HG03565 (cell line): ENCODE data around the gene SWAP70.

Source experiments
- ATAC-seq: cut with Tn5 transposase; IDR thresholded peaks from one replicate; pipeline ENCODE4 v1.9.1; 2021; ENCODE audit warnings: mild to moderate bottlenecking, moderate library complexity; ENCODE audit not compliant: unreplicated experiment

The SWAP70 gene

DNA sequence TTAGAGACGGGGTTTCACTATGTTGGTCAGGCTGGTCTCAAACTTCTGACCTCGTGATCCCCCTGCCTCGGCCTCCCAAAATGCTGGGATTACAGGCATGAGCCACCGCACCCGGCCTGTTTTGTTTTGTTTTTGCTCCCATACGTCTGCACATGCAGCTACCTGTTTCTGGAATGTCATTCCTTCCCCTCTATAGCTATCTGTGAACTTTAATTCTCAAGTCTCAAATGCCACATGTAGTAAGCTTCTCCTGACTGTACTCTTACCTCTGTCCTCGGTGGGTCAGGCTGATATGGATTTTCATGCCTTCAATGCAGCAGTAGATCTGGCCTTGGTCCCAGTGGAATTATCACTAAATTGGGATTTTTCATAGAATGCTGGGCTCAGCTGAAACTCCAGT is 12.4 kb upstream of the SWAP70 start:
- no peak for ATAC-seq

DNA sequence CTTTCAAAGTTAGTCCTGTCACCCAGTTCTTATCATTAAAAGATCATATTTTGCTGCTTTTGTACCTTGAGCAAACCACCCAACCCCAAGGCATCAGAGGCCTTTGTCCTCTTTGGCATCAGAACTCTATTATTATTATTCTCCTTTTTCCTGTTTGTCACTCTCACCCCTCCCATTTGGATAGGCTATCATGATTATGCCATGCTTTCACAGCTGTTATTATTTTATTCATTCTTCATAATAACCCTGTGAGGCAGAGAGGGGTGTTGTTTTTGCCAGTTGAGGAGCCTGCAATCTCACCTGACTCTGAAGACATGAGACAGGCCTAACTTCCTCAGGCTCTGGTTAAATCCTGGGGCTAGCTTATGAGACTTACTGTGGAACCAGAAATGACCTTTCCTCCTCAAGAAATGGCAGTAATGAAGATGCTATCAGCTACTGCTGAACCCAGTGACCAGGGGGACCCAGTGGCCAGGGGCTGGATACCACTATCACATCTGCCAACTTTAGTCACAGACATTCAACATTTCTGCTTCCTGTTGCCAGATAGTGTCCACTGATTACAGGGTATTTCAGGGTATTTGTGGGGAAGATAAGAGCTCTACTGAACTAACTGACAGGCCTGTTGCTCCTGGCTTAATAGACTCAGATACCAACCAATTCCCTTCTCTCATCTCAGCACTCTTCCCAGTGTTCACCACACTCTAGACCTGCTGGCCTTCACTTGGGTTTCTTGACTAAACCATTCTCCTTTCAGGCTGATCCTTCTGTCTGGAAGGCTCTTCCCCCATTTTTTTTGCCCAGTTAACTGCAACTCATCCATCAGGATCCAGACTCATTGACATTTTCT is 11.8 kb upstream of the SWAP70 start:
- no peak for ATAC-seq

DNA sequence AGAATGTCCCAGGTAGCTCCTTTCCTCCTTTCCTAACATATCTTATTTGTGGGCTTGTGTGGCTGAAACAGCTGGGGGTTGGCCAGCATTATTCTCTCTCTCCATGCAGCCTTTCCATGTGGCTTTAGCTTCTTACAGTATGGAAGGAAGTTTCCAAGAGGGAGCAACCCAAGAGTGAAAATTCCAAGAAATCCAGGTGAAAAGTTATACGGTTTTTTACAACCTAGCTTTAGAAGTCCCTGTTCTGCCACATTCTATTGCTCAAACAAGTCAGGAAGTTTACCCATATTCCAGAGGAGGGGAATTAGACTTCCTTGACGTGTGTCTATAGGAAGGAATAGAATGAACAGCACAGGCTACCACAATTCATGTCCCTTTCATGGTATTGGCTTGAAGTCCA is 10.0 kb upstream of the SWAP70 start:
- ATAC-seq = no peak

DNA sequence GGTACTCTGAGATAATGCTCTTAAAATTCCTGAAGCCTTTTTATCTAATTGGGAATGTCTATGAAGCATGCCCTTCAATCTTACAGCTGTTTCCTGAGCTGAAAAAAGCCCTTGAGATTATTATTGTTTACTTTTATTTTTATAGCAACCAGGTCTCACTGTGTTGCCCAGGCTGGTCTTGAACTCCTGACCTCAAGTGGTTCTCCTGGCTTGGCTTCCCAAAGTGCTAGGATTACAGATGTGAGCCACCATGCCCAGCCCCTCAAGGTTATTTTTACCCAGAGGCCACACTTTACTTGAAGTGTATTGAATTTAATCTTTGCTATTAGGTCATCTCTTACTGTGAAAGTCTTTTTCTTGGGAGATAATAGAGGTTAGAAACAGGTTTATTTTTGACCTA is 7.0 kb upstream of the SWAP70 start:
- ATAC-seq = no peak

DNA sequence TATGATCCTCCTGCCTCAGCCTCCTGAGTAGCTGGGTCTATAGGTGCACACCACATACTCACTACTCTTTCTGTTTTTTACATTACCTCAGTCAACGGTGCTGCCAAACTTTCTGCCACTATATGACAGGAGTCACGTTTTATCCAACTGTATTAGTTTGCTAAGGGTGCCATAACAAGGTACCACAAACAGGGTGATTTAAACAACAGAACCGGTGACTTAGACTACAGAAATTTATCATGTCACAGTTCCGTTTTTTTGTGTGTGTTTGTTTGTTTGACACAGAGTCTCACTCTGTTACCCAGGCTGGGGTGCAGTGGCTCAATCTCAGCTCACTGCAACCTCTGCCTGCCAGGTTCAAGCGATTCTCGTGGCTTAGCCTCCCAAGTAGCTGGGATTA is 6.3 kb upstream of the SWAP70 start:
- no peak for ATAC-seq

DNA sequence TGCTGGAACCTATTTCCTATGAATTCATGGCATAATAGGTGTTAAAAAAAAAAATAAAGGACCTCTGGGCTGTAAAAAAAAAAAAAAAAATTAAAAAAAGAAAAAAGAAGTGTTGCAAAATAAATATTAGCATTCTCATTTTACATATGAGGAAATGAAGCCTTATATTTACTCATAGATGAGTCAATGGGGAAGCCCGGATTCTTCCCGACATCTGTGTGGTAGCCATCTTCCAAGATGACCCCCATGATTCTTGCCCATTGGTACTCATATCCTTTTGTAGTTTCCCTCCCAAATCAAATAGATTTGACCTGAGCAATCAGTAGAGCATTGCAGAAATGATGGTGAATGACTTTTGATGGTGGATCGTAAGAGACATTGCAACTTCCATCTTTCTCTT is 3.0 kb upstream of the SWAP70 start:
- ATAC-seq = no peak

DNA sequence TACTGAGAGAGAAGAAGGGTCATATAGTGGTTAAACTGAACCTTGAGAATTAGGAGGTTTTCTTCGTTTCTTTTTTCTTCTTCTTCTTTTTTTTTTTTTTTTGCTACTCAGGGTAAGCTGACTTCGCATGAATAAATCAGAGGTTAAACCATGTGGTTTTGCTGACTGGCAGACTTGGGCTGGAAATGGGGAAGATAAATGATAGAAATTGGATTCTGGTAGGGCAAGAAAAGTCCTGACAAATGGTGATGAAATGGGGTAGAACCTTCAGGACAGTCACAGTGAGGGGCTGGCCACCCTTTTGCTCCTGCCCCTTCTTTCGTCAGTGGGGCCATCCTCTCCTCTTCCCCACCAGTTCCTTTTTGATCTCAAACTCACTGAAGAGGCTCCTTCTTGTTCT is 1.6 kb upstream of the SWAP70 start:
- no peak for ATAC-seq

DNA sequence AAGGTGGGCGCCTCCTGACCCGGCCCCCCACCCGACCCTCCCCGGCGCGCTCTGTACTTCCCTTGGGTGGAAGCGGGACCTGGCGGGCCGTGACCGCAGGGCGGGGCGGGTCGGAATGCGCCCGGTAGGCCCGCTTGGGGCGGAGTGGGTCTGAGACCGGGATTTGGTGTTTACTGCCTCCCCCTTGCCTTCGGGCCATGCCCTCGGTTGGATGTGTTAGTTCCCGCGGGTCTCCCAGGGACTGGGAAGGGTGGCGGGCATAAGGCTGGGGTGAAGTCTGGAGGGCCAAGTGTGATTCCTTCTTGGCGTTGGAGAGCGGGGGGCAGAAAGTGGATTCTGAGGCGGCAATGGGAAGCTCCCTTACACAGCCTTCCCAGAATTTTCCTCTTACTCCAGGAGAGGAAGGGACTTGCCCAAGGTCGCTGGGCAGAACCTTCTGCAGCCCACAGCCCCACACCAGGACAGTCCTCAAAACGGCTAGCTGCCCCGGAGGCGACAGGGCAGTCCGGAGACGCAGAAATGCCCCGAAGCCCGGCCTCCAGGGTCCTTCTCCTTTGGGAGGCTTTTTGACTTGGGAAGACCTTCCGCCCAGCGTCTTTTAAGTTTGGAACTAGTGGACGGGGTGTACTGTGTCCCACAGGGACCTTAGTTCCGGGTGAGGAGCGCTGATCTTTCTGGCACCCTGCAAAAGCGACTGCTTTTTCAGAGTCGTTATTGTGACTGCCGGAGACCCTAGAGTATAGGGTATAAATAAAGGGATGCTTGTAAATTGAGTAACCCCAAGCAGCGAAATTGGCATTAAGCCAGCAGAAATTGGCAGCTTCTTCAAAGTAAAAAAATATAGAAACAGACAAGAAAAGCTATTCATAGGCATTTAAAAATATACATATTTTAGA is 647 bp downstream of the SWAP70 start:
- peak; percentile 14 for ATAC-seq

DNA sequence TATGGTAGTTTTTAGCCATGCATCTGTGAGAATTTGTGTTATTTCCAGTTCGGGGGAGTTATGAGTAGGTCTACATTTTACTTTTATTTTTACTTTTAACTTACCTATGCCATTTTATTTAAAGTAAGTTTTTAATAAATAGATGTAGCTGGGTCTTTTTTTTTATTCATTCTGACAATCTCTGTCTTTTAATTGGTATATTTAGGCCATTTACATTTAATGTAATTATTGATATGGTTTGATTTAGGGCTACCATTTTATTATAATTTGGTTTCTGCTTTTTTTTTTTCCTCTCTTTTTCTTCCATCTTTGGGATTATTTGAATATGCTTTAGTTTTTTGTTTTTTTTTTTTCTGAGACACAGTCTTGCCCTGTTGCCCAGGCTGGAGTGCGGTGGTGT is 1.9 kb downstream of the SWAP70 start:
- ATAC-seq = no peak

DNA sequence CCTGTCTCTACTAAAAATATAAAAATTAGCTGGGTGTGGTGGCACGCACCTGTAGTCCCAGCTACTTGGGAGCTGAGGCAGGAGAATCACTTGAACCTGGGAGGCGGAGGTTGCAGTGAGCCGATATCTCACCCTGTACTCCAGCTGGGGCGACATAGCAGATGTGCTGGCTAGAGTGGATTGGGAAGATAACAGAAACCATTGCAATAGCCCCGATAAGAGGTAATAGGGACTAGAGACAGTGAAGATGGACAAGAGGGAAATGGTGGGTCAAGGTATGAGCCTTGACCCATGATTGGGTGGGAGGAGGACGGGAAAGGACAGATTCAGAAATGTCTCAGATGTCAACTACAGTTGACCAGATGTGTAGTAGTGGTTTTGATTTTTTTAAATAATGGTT is 6.1 kb downstream of the SWAP70 start:
- ATAC-seq = no peak

DNA sequence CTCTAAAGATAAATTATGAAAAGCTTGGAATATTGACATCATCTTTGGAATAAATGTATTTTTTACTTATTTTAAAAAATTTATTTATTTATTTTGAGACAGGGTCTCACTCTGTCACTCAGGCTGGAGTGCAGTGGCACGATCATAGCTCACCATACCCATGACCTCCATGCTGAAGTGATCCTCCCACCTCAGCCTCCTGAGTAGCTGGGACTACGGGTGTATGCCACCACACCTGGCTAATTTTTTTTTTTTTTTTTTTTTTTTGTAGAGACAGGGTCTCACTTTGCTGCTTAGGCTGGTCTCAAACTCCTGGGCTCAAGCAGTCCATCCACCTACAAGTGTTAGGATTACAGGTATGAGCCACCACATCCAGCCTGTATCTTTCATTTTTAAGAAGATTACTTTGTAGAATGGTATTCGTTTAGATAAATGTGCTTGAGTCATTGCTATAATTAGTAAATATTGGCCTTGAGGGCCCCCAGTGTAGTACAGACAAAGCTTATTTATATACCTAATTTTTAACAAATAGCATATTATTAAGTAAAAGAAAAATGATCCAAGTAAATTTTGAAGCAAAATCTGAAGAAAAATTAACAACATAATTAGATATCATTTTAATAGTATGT is 8.5 kb downstream of the SWAP70 start:
- no peak for ATAC-seq

DNA sequence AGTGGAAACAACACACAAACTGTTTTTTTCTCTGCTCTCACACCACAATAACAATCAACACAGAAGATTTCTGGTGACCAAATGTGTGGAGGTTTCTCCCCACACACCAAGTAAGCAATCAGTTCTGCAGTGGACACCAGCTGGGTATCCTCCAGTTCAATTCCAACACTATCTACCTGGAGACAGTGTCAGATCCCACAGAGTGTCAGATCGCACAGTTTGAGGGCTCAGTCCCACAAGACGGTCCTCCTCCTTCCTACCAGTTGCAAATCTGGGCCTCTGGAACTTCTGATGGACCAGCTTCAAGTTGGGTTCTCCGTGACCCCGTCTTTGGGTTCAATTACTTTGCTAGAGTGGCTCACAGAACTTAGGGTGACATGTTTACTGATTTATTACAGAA is 9.0 kb downstream of the SWAP70 start:
- ATAC-seq = no peak

DNA sequence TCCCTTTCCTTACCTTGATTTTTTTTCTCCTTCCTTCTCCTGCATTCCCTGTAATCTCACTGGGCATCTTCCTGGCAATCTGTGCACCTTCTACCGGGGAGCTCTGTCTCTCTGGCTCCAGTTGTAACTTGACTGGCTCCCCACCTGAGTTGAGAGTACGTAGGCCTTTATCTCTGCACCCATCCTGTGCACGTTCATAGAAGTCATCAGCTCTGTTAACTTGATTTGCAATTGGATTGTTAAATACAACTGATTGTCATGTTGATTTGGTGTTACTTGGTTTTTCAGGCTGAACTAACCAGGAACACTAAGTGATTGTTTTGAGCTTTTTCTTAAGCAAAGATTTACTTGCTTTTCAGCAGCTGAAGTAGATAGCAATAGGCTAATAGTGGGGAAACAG is 11.8 kb downstream of the SWAP70 start:
- peak; percentile 34 for ATAC-seq

DNA sequence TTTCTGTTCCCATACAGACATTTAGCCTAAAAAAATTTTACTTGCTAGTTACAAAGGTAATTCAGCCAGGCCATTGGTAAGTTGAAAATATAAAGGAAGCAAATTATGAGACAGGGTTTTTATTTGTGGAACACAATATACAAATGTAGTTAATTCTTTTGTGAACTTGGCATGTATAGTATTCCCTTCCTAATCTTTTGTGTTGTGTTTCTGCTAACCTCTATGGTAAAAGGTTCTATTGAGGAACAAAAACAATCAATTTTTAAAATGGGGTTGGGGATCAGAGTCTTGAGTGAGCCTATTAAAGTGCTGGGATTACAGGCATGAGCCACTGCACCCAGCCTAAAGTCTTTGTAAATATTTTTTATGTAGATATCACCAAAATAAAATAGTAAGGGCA is 14.1 kb downstream of the SWAP70 start:
- ATAC-seq = no peak

DNA sequence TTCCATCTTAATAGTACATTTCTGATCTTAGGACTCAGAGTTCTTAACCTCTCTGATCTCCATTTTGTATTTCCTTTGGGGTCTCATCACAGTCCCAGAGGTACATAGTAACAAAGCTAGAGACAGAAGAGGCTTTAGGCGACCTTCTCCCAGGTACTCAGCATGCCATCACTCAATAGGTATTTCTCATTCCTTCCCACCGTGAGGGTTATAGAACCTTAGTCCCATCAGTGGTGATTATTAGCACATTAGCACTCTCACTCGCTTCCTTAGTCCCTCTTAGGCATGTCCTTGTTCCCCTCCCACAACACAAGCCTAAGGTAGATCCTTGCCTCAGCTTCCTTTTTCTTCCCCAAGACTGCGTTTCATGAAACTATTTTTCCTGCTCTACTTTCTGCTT is 14.7 kb downstream of the SWAP70 start:
- no peak for ATAC-seq

DNA sequence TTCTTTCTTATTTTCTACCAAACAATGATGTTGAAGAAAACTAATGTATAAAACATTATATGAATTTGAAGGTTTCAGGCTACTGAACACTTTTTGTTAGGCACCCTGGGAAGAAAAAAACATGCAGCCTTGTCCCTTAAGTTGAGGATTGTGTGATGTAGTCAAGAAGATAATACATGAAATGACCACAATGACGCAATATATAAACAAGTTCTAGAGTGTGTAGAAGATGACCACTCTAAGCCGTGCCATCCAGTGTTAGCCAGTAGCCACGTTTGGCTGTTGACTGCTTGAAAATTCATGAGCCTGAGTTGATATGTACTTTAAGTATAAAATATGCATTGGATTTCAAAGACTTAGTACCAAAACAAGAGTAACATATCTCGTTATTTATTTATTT is 16.2 kb downstream of the SWAP70 start:
- ATAC-seq = no peak

DNA sequence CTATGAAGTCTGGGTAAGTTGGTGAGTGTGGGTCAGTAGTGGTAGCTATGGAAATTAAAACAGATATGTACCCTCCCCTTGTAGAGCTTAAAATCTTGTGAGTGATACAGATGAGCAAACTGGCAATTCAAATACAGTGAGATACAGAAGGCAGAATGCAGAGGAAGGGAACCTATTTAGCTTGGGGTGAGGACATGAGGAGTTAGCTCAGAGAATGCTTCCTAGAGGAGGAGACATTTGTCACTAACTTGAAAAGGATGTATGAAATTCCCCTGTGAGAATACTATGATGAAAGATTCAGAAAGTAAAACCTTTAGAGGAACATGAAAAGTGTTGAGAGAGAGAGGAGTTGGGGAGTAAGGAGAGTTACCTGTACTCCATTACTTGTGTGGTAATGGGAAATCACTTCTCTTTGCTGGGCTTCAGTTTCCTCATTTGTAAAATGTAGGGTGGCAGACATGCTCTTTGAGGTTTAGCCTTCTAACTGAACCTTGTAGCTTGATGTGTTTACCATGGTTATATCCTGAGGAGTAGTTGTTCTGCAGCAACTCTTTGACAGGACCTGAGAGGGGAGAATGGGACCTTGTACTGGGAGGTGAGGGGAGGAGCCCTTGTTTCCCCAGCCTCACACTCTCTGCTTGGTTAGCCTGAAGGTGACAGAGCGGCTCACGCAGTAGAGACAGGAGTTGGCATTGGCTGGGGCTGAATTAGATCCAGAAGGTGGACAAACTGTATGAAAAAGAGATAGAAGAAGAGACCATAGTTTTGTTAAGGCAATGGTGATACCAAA is 17.9 kb downstream of the SWAP70 start:
- ATAC-seq = no peak

DNA sequence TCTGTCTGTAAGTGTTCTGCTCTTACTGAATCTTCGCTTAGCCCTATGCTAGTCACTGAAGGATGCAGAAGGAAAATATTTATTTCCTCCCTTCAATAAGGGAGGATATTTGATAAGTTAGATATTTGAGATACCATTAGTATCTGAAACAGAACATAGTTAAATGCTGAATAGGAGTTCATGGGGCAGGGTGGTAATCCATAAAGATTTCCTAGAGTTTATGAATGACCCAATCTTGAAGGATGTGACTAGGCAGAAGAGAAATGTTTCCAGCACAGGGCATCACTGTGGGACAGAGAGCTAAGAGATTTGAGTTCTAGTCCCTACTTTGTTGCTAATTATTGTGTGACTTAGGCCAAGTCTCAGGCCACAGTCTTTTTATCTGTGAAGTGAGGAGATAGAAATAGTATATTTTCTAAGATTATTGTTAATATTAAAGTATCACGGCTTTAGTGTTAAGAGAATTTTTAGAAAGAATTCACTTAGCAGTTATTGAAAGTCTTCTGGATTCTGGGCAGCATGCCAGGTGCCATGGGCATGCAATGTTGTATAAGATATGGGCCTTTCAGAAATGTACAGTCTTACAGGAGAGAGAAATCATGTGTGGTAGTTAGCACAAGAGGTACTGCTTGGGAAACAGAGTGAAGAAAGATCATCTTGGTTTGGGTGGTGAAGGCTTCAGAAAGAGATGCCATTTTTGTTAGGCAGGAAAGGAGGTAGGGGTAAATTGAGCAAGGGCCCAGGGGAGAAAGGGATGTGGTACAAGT is 24.0 kb downstream of the SWAP70 start:
- ATAC-seq = no peak

DNA sequence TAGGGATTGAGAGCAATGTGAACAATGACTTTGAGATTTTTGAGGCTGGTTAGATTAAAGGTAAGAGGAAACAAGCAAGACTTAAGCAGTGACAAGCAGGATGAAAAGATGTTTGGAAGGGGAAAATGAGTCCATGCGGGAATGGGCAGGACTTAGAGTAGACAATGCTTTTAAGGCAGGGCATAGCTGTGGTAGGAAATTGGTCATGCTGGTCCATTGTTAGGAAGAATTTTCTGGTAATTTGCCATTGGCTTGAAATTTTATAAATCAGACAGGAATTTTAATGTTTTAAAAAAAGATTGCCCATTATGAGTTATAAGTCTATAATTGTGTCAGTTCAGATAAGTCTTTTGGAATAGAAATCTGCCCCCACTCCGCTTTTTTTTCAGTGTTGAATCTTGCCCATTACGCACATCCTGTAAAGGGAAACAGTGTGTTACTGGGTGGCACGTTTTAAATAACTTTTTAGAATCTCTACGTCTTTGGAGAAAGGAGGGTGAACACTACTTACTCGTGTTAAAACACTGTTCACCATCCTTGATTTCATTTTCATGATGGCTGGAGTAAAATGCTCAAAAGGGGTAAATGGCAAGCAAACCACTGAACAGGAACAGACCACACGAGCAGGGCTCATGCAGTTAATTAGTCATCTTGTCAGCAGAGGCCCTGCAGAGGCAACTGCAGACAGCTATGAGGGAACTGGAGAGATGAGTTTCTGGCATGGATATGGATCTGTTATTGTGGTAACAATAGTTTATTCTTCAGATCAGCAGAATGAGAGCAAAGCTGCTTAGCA is 25.0 kb downstream of the SWAP70 start:
- ATAC-seq = peak; percentile 61
